ENCODE measurements around the gene FMN1.

FMN1 gene

DNA sequence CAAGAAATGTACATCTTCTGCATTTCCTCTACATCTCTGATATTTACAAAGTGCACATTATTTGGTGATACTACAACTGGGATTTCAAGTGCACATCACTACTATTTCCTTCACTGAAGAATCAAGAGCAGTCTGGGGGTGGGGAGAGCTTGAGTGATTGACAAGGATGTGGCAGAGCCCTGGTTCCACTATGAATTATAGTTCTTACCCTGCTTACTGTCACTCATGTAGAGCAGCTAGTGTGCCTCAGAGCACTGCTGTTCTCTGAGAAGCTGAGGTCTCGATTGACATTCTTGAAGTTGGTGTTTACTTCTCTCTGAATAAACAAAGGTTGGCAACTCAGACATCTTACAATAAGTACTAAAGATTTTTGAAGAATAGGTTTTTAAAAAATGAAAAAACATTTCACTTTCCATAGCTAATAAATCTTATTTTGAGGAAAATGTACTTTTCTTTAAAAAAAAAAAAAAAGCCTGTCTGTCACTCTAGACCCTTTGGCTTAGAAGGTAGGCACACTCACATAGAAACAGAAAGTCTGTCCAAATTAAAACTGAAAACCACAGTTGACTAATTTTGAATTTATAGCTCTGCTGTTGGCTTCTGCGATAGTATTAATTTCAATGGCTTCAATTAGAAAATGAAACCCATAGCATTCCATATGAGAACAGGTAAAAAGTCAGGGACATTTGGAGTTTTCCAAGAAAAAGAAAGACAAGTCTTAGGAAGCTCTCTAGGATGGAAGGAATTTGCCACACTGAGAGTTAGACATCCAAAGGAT, 471.2 kb downstream of the FMN1 start:
- DNase-seq (ENCODE audit: low read depth), result no peak

DNA sequence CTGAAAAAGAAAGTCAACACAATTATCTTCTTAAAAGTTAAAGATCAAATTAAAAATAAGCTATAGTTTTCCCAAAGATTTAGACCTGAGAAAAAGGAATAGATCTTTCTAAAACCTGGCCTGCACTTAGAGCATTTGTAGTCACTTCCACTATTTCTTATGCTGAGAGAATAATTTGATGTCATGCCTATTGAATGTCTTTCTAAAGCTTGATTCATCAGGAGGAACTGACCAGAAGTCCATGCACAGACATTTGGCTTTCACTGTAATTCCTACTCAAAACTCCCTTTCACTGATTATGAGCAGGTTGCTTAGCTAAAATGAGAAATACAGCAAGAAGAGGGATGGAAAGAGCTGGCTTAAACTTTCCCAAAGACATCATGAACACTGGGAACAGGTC, 472.4 kb downstream of the FMN1 start:
- no peak for DNase-seq (ENCODE audit: low read depth)

- no peak for DNase-seq (ENCODE audit: low read depth)
Measured at GRCh38 chr15:32721596-32721995, 472.9 kb downstream of the FMN1 start.

- no peak for DNase-seq (ENCODE audit: low read depth)
Measured at GRCh38 chr15:32718821-32719716, 475.4 kb downstream of the FMN1 start.

DNA sequence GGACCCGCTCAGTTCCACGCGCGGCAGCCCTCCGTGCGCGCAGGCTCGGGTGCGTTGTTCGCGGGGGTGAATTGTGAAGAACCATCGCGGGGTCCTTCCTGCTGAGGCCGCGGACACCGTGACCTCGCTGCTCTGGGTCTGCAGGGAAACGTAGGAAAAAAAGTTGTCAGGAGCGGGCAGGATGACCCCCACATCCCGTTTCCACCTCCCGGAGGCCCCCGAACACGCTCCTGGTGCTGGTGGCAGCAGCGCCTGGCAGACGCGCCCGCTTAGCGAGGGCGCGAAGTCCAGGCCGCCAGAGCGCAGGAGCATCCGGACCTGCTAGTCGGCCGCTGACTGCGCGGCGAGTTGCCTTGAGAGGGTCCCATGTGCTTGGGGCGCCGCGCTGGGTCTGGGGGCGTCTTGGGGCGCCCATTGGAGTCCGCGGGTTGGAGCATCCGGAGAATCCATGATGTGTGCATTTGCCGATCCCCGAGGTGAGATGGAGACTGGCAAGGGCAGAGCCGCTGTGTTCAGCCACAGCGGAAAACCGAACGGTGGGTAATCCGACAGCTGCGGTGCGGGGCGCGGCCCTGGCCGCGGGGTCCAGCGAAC, 476.2 kb downstream of the FMN1 start:
- no peak for DNase-seq (ENCODE audit: low read depth)

DNA sequence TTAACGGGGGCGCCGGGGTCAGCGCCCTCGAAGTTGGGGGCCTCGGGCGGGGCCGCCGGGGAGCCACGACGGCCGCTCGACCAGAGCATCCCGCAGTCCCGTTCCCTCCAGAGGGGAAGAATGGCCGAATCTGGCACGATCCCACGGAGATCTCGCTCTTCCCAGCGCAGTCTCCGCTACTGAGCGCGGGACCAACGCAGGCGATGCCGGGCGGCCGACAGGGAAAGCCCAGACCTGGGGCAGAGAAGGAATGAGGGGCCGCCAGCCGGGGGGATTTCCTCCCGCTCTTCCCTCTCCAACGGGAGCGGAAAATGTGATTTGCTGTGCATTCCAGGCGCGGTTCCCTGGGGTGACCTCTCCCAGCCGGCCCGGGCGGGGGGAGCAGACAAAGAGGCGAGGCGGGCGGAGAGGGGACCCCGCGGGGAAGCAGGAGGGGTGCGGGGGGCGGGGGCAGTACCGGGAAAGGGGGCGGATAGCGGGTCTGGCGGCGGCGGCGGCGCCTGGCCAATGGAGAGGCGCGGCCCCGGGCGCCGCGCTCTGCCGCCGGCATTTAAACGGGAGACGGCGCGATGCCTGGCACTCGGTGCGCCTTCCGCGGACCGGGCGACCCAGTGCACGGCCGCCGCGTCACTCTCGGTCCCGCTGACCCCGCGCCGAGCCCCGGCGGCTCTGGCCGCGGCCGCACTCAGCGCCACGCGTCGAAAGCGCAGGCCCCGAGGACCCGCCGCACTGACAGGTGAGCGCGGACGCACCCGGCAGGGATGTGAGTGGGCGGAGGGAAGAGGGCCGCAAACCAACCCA, 476.9 kb downstream of the FMN1 start, which contains the start of gene GREM1:
Gene GREM1 (plus strand): TSS at position 579 of the 801 bp plus-strand sequence. CDS start 12,687 bp downstream, outside the sequence.
- DNase-seq (ENCODE audit: low read depth), result no peak

DNA sequence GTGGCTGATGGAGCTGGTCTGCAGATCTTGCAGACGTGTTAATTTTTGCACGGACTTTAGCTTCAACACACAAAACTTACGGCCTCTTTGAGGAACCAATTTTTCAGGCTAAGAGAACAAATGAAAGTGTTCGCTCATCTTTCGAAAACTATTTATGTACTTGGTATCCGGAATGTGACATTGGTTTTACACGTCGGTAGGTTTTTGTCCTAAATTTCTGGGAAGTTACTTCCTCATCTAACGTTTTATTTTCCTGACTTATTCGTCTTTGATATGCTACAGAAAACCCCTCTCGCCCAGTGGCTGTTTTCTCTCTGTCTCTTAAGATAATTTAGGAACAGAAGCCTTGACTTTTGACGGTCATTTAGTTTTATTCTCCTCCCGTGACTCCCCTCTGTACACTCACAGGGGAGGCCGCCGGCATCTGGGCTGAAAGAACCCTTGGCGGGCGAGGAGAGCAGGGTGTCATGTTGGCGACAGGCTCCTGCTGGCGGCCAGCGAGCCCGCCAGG, 477.5 kb downstream of the FMN1 start:
- DNase-seq (ENCODE audit: low read depth), result no peak

GRCh38 chr15:32716216-32716914, 478.1 kb downstream of the FMN1 start:
- DNase-seq (ENCODE audit: low read depth), result no peak

Measured in T-helper 22 cell (primary cell).